Sigmoid colon (tissue), 7 donors: ENCODE measurements around the gene GAS6. TPM values are rescaled to one million over a fixed set of nuclear protein-coding genes. Genes with fewer than 3 reads are reported as not detected.

Experiments
- DNase-seq: peaks from one replicate; pipeline ENCODE4 v3.0.0-alpha.2; 2019
- H3K27ac ChIP-seq, 4 donors: fragments of 200-600 bp; sonication (generic); one replicate each; pipeline ENCODE4 v1.5.1; 2016 to 2019; ENCODE audit warnings: mild to moderate bottlenecking in 1 of 4
- H3K27me3 ChIP-seq, 3 donors: fragments of 200-600 bp; sonication (generic); one replicate each; pipeline ENCODE4 v1.5.1; 2019; ENCODE audit warnings: mild to moderate bottlenecking in 1 of 3
- H3K36me3 ChIP-seq, 4 donors: fragments of 200-600 bp; sonication (generic); one replicate each; pipeline ENCODE4 v1.5.1; 2016 to 2019
- H3K4me1 ChIP-seq, 4 donors: fragments of 200-600 bp; sonication (generic); one replicate each; pipeline ENCODE4 v1.5.1; 2017 to 2019
- H3K4me3 ChIP-seq, 4 donors: fragments of 200-600 bp; sonication (generic); one replicate each; pipeline ENCODE4 v1.5.1; 2017 to 2019; ENCODE audit warnings: mild to moderate bottlenecking in 2 of 4, moderate library complexity in 1 of 4
- H3K9me3 ChIP-seq, 4 donors: fragments of 200-600 bp in 3 of 4; sonication (generic) in 3 of 4; one replicate each; pipeline versions ENCODE4 v1.5.1 to v1.6.1; 2013 to 2019
- CTCF ChIP-seq, 4 experiments: fragments of 450-650 bp in 3 of 4; fragments of 200-600 bp in 1 of 4; IDR thresholded peaks; one replicate each; pipeline ENCODE4 v1.5.1; 2016 to 2019; ENCODE audit warnings: antibody characterized with exemption in 4 of 4, mild to moderate bottlenecking in 3 of 4, moderate library complexity in 2 of 4
- EP300 ChIP-seq, 4 donors: sonication (generic); formaldehyde crosslinking; IDR thresholded peaks; one replicate each; pipeline ENCODE4 v1.6.1; 2017; ENCODE audit warnings: antibody characterized with exemption in 4 of 4
- POLR2A ChIP-seq, 2 donors: fragments of 450-650 bp; IDR thresholded peaks; one replicate each; pipeline ENCODE4 v1.6.1; 2016; ENCODE audit warnings: antibody characterized with exemption in 2 of 2, mild to moderate bottlenecking in 2 of 2, moderate library complexity in 2 of 2
- POLR2AphosphoS5 ChIP-seq, 4 donors: sonication (generic); formaldehyde crosslinking; IDR thresholded peaks; one replicate each; pipeline ENCODE4 v1.6.1; 2017; ENCODE audit warnings: antibody characterized with exemption in 4 of 4
- WGBS, 2 donors: extraction: QIAGEN DNeasy Blood & Tissue Kit; methylation state at CpG; one replicate each; pipeline ENCODE4 v1.1.7; 2013; 5-methylcytosine and 5-hydroxymethylcytosine counted together
- intact Hi-C: fragments of 100-400 bp; cut with DNase I; formaldehyde crosslinking; loops from one replicate; pipeline ENCODE4 v1.15.1; 2023
- polyA plus RNA-seq, 3 donors: library from polyadenylated mRNA; stranded (reverse); fragments of 200-250 nt; gene quantifications; one replicate each; pipeline ENCODE4 v1.2.3, GENCODE V29; 2013
- total RNA-seq, 4 donors: library from RNA; depleted of rRNA; stranded (reverse); fragments of >200 nt; gene quantifications; one replicate each; pipeline ENCODE4 v1.1.0, GENCODE V29; 2016
- donor health status: healthy with polysubstance abuse.
- donor health status: Bipolar disorder and iron deficiency.
- donor health status: healthy.

GAS6 gene
- total and polyA plus RNA-seq, 7 donors = 27.0 to 105 (median 58.1) TPM

DNA sequence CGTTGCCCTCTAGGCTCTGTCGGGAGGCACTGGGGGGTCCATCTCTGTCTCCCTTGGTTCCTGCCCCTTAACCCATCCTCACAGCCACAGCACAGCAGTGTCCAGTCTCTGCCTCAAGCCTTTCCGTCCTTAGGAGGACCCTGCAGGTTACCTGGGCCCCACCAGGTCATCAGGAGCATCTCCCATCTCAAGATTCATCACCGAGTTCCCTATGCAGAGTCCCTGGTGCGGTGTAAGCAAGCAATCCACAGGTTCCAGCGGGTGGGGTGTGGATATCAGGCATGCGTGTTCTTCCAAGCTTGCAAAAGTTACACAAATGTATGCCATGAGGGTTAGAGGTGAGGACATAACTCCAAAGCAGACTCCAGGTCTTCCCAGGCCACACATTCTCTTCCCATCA is 20.9 kb upstream of the GAS6 start:
- intact Hi-C loops = no loop called here
- 90 to 92% methylated on average over 7 of the region's 7 CpGs for WGBS, 2 donors
- no peak for DNase-seq
- no peaks in the 10 kb centered on the region for H3K9me3 ChIP-seq
- H3K27ac ChIP-seq = no peak overlapping the region
- H3K4me1 ChIP-seq = peaks cover 0 to 40% (median 31%) of the 10 kb centered on the region in 4 donors
- TF ChIP-seq EP300 (IDR thresholded peaks at IDR 0.05) (no peak), POLR2A (IDR thresholded peaks at IDR 0.05) (no peak), CTCF (IDR thresholded peaks at IDR 0.05) (no peak), POLR2AphosphoS5 (IDR thresholded peaks at IDR 0.05) (no peak)
- H3K36me3 ChIP-seq = no peaks in the 10 kb centered on the region
- no peak overlapping the region for H3K4me3 ChIP-seq
- H3K27me3 ChIP-seq = no peaks in the 10 kb centered on the region

- no peak for DNase-seq
- H3K27ac ChIP-seq = no peak overlapping the region
- H3K36me3 ChIP-seq = no peaks in the 10 kb centered on the region
- H3K4me3 ChIP-seq = no peak overlapping the region
- intact Hi-C loops = no loop called here
- peaks cover 0 to 46% (median 36%) of the 10 kb centered on the region in 4 donors for H3K4me1 ChIP-seq
- H3K9me3 ChIP-seq = no peaks in the 10 kb centered on the region
- TF ChIP-seq POLR2AphosphoS5 (IDR thresholded peaks at IDR 0.05) (no peak), POLR2A (IDR thresholded peaks at IDR 0.05) (no peak), EP300 (IDR thresholded peaks at IDR 0.05) (no peak), CTCF (IDR thresholded peaks at IDR 0.05) (no peak)
- no peaks in the 10 kb centered on the region for H3K27me3 ChIP-seq
- 93 to 94% methylated on average over 51 of the region's 51 CpGs for WGBS, 2 donors
Observed at GRCh38 chr13:113883921-113884804, 20.3 kb upstream of the GAS6 start.

GRCh38 chr13:113883314-113883811 is 19.5 kb upstream of the GAS6 start:
- Histone ChIP-seq H3K27ac (no peak overlapping the region), H3K4me3 (no peak overlapping the region), H3K27me3 (no peaks in the 10 kb centered on the region), H3K36me3 (no peaks in the 10 kb centered on the region), H3K9me3 (no peaks in the 10 kb centered on the region), H3K4me1 (peaks cover 0 to 44% (median 35%) of the 10 kb centered on the region in 4 donors)
- no peak for DNase-seq
- intact Hi-C loops = no loop called here
- 96 to 97% methylated on average over 50 of the region's 50 CpGs for WGBS, 2 donors
- no peak for TF ChIP-seq POLR2AphosphoS5 (IDR thresholded peaks at IDR 0.05)
- no peak for TF ChIP-seq CTCF (IDR thresholded peaks at IDR 0.05)
- TF ChIP-seq EP300 (IDR thresholded peaks at IDR 0.05) = no peak
- no peak for TF ChIP-seq POLR2A (IDR thresholded peaks at IDR 0.05)

DNA sequence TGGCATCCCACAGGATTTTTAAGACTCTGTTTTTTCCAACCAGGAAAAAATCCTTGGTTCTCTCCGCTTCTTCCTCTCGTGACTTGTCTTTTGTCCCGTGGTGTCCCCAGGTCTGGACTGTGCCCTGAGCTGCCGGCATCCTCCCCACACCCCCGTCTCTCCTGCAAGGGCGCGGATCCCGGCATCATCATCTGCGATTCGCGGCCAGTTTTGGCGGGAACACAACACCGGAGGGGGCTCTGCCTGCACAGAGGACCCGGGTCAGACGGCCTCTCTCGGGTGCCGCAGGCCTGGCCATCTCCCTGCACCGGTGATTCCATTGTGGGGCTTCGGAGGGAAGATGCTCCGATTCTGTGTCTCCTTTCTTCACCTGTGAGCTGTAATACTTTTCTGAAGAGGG is 18.8 kb upstream of the GAS6 start:
- WGBS, 2 donors = 89 to 90% methylated on average over 20 of the region's 20 CpGs
- Histone ChIP-seq H3K4me3 (no peak overlapping the region), H3K4me1 (peaks cover 0 to 37% (median 29%) of the 10 kb centered on the region in 4 donors), H3K27ac (peak overlapping the region in 2 of 4 donors; percentile 57 to 77), H3K27me3 (no peaks in the 10 kb centered on the region), H3K9me3 (no peaks in the 10 kb centered on the region), H3K36me3 (no peaks in the 10 kb centered on the region)
- DNase-seq = no peak
- intact Hi-C loops = no loop called here
- TF ChIP-seq CTCF (IDR thresholded peaks at IDR 0.05) (no peak), EP300 (IDR thresholded peaks at IDR 0.05) (no peak), POLR2A (IDR thresholded peaks at IDR 0.05) (no peak), POLR2AphosphoS5 (IDR thresholded peaks at IDR 0.05) (no peak)
